HUDEP-2 (cell line): ENCODE data around the gene SH3TC2.

Source experiments
- DNase-seq, 76 experiments: peaks; one replicate each; lab custom pipeline; 2025; ENCODE audit not compliant: unreplicated experiment in 76 of 76; lab: John Stamatoyannopoulos, UW

The SH3TC2 gene

GRCh38 chr5:148978370-148979082 is 84.3 kb downstream of the SH3TC2 start:
- no peak for DNase-seq

DNA sequence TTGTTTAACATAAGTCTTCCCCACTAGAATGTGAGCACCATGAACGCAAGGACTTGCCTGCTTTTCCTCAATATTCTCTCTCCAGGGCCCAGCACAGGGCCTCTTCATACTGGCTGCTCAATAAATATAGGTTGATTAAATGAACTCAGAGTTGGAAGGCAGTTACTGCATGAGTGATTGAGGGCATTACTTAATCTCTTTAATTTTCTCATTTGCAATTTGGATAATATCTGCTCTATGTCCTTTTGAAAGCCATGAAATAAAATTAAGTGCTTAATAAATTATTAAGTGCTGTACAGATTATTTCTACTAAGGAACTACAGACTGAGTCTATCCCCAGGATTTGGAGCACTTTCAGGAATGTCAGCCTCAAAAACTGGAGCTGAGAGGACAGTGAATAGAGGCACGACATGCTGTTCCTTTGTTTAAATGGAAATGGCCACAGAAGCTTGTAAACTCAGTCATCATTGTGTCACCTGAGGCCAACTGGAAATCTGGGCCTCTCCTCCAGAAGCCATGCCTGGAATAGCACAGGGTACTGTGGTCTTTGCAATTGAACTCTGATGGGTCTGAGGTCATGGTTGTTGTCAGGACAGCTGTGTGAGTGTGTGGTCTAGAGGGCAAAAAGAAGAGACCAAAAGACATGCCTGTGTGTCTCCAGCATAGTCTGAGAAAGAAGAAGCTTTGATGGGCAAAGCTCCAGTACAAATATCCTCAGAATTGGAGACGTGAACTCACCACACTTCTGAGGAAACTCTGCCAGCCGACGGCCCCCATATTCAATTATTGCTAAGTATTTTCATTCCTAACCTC is 86.1 kb downstream of the SH3TC2 start:
- DNase-seq, result no peak

GRCh38 chr5:148974642-148975327 is 88.1 kb downstream of the SH3TC2 start:
- no peak for DNase-seq

GRCh38 chr5:148973455-148973854 is 89.4 kb downstream of the SH3TC2 start:
- DNase-seq, result no peak

GRCh38 chr5:148972974-148973374 is 89.9 kb downstream of the SH3TC2 start:
- DNase-seq, result no peak

DNA sequence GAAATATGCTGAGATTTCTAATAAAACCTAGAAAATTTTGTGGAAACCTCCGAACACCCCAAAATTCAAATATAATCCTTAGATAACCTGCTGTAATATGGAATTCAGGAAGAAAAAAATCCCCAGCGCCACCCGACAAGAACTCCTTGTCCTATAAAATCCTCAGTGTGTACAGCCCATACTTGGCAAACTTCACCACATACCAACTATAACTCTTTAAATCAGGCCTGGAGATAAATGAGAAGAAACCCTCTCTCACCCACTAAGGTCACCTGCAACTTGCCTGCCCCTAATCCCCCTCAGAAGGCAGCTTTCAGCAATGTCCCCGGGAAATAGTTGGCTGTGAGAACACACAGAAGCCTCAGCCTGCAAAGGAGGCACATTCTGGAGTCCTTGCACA is 90.5 kb downstream of the SH3TC2 start:
- DNase-seq, result no peak

DNA sequence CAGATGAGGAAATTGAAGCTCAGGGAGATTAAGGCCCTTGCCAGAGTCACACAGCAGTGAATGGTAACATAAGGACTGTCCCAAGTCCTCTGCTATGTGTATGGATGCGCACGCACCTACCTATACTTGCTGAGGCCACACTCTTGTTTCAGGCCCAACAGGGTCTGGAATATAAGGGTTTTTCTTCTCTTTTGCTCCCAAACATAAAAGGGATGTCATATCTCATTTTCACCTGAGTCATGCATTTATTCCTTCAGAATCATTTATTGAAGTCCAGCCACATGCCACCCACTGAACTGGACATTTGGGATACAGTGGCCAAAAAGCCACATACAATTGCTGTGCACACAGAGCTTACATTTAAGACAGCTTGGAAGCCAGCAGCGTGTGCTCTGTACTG is 92.0 kb downstream of the SH3TC2 start:
- no peak for DNase-seq

DNA sequence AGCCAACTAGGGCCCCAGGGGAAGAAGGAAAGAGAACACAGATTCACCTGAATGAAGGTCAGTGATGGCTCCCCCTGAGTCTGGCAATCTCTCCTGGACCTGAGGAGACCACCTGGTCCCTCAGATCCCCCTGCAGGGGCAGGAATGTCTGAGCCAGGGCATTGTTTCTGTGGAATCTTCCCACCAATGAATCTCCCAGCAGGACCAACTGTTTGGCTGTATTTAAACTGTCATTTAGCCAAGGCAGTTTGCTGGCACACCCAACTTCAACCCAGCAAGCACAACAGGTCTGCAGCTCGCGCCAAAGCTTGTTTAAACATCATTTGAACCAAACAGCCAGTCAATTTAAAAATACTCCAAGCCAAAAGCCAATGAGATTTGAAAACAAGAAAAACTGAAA is 92.6 kb downstream of the SH3TC2 start:
- DNase-seq, result no peak

- DNase-seq, result no peak
These were observed 93.6 kb downstream of the SH3TC2 start for GRCh38 chr5:148969291-148969690.

DNA sequence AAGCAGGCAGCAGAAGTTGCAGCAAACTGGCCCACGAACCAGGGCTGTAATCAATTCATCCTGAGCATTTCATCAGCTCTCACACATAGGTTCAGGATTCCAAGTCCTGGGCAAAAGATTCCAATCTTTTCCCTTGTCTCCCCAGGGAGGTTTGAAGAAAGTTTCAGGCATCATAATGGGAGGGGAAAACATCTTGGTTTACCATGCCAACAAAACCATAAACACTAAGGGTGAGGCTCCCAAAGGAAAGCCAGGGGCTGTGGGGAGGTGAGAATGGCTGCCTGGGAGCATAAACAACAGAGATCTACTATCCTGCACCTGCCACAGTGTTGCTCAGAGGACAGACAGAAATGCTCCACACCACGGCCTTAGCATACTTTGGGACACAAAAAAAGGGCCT is 94.6 kb downstream of the SH3TC2 start:
- no peak for DNase-seq

DNA sequence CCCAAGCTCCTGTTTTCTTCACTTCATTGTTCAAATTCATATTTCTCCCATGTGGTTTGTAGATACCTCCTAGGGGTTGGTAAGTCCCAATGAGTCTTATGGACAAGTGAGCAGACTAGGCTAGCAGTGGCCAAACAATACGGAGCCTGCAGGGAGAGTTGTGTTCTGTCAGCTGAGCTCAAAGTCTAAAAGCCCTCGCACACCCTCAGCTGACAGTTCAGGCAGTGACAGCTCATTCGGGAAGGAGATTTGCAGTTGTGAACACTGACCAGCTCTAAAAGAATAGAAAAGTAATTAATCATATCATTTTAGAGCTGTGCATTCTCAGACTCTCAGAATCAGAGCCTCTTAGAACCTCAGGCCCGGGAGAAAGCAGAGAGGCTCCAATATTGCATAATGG is 95.1 kb downstream of the SH3TC2 start:
- DNase-seq, result no peak

DNA sequence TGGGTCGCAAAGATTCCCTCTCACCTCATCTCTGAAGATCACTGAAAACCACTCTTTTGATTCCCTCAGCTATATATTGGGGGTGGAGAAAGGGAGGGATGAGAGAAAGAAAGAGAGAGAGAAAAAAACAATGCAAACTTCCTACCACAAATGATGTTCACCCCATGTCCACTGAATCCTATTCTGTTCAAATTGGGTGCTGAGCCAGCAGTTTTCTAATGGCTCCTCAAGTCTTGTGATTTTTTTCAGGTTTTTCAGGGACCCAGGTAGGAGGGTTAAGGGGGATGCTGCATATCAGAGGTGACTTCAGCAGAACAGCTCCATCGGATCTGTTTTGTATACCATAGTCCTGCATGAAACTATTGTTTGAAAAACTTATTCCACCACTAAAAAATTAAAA is 95.9 kb downstream of the SH3TC2 start:
- DNase-seq, result no peak

GRCh38 chr5:148966348-148966747 is 96.5 kb downstream of the SH3TC2 start:
- no peak for DNase-seq

DNA sequence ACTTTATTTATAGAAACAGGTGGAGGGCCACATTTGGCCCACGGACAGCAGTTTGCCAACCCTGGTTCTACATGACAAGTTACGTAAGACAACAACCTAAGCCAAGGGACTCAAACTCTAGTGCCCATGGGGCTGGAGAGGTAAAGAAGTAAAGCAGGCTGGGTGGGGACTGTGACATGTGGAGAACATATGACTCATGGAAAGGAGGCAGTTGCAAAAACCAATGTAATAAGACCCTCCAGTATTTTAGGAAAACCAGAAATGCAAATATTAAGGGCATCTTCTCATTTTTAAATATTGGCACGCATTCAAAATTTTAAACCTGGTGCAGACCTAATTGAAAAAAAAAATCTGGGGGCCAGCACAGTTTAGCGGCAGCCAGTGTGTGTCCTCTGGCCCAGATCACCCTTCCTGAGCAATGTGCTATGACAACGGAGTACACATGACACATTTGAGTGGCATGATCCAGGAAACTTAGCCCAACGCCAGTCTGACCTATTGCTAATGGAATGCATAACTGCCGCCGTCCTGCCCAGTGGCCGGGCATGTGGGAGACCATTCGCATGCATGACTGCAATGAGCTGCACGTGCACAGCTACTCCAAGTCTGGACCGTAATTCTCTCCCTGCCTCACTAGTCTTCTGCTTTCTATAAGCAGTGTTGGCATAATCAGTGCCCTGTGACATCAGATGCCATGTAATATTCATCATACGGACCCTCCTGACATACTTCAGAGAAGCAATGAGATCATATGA is 97.2 kb downstream of the SH3TC2 start:
- DNase-seq, result no peak

GRCh38 chr5:148963664-148964063 is 99.2 kb downstream of the SH3TC2 start:
- no peak for DNase-seq

- DNase-seq, result no peak
These were observed 100.0 kb downstream of the SH3TC2 start for GRCh38 chr5:148962761-148963324.

DNA sequence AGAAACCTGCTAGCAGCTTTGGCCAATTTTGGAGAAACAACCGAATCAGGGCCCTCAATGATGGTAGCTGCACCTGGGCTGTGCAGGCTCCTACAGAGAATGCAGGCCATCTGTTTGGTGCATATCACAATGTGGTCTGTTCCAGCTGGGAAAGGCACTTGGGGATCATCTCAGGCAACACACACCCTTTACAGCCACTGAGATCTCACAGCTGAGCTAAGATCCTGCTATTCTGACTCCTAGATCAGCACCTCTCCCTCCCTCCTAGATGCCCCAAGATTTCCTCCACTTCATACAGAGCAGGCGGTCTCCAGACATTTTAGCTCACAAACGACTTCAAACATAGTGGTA is 100.7 kb downstream of the SH3TC2 start:
- no peak for DNase-seq

- no peak for DNase-seq
These were observed 101.3 kb downstream of the SH3TC2 start for GRCh38 chr5:148961261-148962199.

- no peak for DNase-seq
These were observed 102.6 kb downstream of the SH3TC2 start for GRCh38 chr5:148960070-148960769.
